ENCODE measurements around the gene FMN2.

DNA sequence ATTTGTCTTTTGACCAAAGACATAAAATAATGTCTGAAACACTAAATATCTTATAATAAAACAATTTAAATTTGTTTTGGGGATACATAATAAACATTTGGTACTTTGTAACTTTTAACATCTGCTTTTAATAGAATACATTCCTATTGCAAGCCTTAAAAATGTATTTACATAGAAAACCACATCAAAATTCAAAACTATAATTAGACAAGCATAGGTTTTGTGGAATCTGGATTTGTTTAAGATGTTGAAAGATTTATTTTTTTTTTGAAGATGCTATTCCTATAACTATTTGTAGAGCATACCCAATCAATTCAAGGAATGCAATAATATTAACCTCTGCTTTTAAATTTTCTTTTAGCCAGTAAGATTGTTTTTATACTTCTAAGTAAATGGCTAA, 125.7 kb downstream of the FMN2 start:
- TF ChIP-seq, protein P1, sequence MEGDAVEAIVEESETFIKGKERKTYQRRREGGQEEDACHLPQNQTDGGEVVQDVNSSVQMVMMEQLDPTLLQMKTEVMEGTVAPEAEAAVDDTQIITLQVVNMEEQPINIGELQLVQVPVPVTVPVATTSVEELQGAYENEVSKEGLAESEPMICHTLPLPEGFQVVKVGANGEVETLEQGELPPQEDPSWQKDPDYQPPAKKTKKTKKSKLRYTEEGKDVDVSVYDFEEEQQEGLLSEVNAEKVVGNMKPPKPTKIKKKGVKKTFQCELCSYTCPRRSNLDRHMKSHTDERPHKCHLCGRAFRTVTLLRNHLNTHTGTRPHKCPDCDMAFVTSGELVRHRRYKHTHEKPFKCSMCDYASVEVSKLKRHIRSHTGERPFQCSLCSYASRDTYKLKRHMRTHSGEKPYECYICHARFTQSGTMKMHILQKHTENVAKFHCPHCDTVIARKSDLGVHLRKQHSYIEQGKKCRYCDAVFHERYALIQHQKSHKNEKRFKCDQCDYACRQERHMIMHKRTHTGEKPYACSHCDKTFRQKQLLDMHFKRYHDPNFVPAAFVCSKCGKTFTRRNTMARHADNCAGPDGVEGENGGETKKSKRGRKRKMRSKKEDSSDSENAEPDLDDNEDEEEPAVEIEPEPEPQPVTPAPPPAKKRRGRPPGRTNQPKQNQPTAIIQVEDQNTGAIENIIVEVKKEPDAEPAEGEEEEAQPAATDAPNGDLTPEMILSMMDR (IDR thresholded peaks at IDR 0.05; ENCODE audit: insufficient read depth, low read length, poor library complexity, severe bottlenecking) = no peak
- no peak for TF ChIP-seq EZH2phosphoT487 (conservative IDR thresholded peaks at IDR 0.05; ENCODE audit: low read length)

Data from SU-DHL-6 (cell line).